HFFc6 (cell line): Measurements from ENCODE around the gene KBTBD12. TPM values are rescaled to one million over a fixed set of nuclear protein-coding genes. Genes with fewer than 3 reads are reported as not detected.
A peak's percentile ranks its signal among the peaks of the same experiment; 100 is the strongest.

Experiments
- DNase-seq: peaks from one replicate; pipeline ENCODE4 v3.0.0-alpha.2; 2018
- H3K27ac Mint-ChIP-seq: 2 replicates; pipeline ENCODE4 v1.8.0; 2020; ENCODE audit warnings: mild to moderate bottlenecking, mixed read lengths
- H3K27me3 Mint-ChIP-seq: 2 replicates; pipeline ENCODE4 v1.8.0; 2021; ENCODE audit warnings: mild to moderate bottlenecking, moderate library complexity, mixed read lengths; ENCODE audit not compliant: insufficient read depth
- H3K36me3 Mint-ChIP-seq: 2 replicates; pipeline ENCODE4 v1.8.0; 2021; ENCODE audit warnings: low read depth, mixed read lengths
- H3K4me1 Mint-ChIP-seq: 2 replicates; pipeline ENCODE4 v1.8.0; 2020; ENCODE audit warnings: low read depth, mixed read lengths
- H3K4me3 Mint-ChIP-seq: 2 replicates; pipeline ENCODE4 v1.8.0; 2020; ENCODE audit warnings: mild to moderate bottlenecking, moderate library complexity, mixed read lengths
- H3K9me3 Mint-ChIP-seq: 2 replicates; pipeline ENCODE4 v1.8.0; 2020; ENCODE audit warnings: mild to moderate bottlenecking, mixed read lengths
- total RNA-seq, 6 experiments: library from RNA; stranded (reverse); fragmentation: NEBNext Ultra II Directional; extraction: Animal tissue kit (Norgen Biotek cat#: 25700); gene quantifications; 2 replicates in 1 of 6; 3 replicates in 5 of 6; pipeline ENCODE4 v1.2.3, GENCODE V29; 2021
- TF ChIP-seq, protein P1 (sequence below): fragments of 200-600 bp; sonication (generic); IDR thresholded peaks from 2 replicates; pipeline ENCODE4 v1.5.0; 2021; ENCODE audit warnings: antibody characterized with exemption, mild to moderate bottlenecking

The KBTBD12 gene
- total RNA-seq, 6 experiments from 2014 or later: not detected

DNA sequence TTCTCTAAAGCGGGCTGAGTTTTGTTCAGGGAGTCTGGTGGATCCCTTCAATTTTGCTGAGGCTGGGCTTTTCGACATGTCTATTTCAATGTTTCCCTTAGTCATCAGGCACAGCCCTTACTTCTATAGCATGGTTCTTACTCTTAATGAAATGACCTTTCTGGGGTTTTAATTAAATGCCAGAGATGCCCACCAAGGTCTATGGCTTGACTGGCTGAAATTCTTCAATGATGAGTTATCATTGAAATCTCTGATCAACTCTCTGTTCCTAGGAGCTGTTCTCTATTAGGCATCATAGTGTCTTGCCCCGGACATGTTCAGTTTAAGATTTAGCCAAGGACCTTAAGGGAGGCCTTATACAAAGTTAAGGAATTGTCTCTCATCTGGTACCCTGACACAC lies 33.4 kb upstream of the KBTBD12 start:
- Mint-ChIP-seq H3K36me3 (no peaks in the 10 kb centered on the region), H3K27me3 (peaks cover 4% of the 10 kb centered on the region; the same call in 1 of the 2 replicates), H3K4me1 (no peaks in the 10 kb centered on the region), H3K9me3 (no peaks in the 10 kb centered on the region), H3K4me3 (no peak overlapping the region), H3K27ac (no peak overlapping the region)
- TF ChIP-seq, protein P1, sequence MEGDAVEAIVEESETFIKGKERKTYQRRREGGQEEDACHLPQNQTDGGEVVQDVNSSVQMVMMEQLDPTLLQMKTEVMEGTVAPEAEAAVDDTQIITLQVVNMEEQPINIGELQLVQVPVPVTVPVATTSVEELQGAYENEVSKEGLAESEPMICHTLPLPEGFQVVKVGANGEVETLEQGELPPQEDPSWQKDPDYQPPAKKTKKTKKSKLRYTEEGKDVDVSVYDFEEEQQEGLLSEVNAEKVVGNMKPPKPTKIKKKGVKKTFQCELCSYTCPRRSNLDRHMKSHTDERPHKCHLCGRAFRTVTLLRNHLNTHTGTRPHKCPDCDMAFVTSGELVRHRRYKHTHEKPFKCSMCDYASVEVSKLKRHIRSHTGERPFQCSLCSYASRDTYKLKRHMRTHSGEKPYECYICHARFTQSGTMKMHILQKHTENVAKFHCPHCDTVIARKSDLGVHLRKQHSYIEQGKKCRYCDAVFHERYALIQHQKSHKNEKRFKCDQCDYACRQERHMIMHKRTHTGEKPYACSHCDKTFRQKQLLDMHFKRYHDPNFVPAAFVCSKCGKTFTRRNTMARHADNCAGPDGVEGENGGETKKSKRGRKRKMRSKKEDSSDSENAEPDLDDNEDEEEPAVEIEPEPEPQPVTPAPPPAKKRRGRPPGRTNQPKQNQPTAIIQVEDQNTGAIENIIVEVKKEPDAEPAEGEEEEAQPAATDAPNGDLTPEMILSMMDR: no peak
- no peak for DNase-seq

DNA sequence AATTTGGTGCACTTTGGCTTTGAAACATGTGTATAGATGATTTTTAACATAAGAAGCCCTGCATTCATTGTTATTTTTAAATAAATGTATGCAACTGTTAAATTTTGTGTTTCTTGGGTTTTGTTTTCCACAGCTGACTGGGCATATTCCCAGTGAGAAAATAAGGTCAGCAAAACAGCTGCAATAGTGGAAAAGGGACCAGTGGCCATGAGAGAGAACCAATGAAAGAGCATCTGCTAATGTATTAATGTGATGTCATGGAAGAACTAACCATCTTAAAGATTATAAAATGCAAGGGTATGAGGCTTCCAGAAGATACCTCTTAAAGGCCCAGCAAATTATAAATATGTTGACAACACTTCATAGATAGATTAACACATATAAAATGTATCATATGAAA lies 31.0 kb upstream of the KBTBD12 start:
- no peak for DNase-seq
- peaks cover 18% of the 10 kb centered on the region for H3K4me1 Mint-ChIP-seq
- H3K27me3 Mint-ChIP-seq: peaks cover 14% of the 10 kb centered on the region
- no peaks in the 10 kb centered on the region for H3K36me3 Mint-ChIP-seq
- H3K9me3 Mint-ChIP-seq: no peaks in the 10 kb centered on the region
- TF ChIP-seq, protein P1: no peak
- no peak overlapping the region for H3K4me3 Mint-ChIP-seq
- H3K27ac Mint-ChIP-seq: no peak overlapping the region

DNA sequence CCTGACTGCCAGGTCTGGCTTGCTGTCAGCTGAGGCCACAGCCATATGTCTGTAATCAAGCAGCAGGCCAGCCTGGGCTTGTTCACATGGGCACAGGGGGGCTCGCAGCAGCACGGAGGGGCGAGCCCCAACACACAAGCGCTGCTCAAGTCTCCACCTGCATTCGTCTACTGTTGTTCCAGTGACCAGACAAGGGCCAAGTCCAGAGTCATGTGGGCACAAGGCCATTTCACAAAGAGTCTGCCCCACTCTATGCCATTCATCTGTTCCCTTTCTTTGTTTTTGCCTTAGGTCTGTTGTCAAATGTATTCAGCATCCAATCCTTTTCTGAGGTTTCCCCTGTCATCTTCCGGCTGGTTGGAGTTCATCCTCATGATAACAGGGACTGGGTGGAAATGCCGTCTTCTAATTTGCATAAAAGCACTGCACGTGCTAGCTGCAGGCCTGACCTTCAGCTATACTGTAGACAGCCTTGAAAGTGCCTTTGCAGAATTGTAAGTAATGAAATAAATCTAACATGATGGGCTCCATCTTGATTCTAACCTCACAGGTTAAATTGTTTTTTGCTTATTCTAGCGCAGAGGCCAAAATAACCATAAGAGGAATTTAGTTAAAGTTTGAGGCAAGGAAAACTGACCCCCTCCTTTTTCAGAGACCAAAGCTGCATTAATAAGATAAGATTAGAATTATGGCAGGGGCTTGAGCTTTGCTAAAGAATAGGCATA lies 28.6 kb upstream of the KBTBD12 start:
- TF ChIP-seq, protein P1: no peak
- Mint-ChIP-seq H3K4me1 (peaks cover 35% of the 10 kb centered on the region), H3K36me3 (peaks cover 8% of the 10 kb centered on the region), H3K9me3 (peaks cover 15% of the 10 kb centered on the region), H3K4me3 (no peak overlapping the region), H3K27ac (no peak overlapping the region), H3K27me3 (peaks cover 11% of the 10 kb centered on the region)
- DNase-seq: no peak

DNA sequence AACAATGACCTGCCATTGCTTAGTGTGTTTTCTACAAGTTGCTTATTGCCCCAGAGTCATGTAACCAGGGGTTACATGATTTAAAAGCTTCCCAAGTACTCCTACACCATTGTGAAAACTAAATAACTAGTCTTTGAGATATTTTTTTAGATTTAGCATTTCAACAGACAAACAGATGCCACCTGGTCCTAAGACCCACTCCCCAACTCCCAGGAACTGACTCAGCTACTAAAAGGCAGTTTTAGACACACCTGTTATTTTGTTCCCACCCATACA lies 28.1 kb upstream of the KBTBD12 start:
- H3K9me3 Mint-ChIP-seq: peaks cover 18% of the 10 kb centered on the region
- peaks cover 9% of the 10 kb centered on the region for H3K36me3 Mint-ChIP-seq
- no peak overlapping the region for H3K4me3 Mint-ChIP-seq
- no peak overlapping the region for H3K27ac Mint-ChIP-seq
- DNase-seq: no peak
- TF ChIP-seq, protein P1: no peak
- peaks cover 11% of the 10 kb centered on the region for H3K27me3 Mint-ChIP-seq
- peaks cover 35% of the 10 kb centered on the region for H3K4me1 Mint-ChIP-seq

DNA sequence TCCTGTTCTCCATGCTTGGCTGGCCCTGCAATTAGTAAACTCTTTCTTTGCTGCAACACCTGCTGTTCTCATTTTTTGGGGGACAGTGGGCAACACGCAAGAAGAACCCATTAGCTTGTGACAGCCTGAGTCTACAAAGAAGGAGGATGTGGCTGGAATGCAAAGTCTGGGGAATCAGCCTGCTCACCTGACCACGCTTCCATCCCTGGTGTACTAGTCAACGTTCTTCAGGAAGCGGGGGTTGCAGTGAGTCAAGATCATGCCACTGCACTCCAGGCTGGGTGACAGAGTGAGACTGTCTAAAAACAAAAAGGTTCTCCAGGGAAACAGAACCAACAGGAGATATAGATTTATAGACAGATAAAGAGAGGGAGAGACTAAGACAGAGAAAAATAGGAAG lies 27.7 kb upstream of the KBTBD12 start:
- Mint-ChIP-seq H3K36me3 (peaks cover 13% of the 10 kb centered on the region), H3K4me1 (peaks cover 35% of the 10 kb centered on the region), H3K4me3 (no peak overlapping the region), H3K27ac (no peak overlapping the region), H3K9me3 (peaks cover 22% of the 10 kb centered on the region), H3K27me3 (peaks cover 11% of the 10 kb centered on the region)
- DNase-seq: peak; percentile 13
- TF ChIP-seq, protein P1: no peak
